PC-9 (cell line): ENCODE results near the gene MYOM1. TPM values are rescaled to one million over a fixed set of nuclear protein-coding genes. Genes with fewer than 3 reads are reported as not detected.

Experiments used
- BruUV-seq: library from RNA; stranded (reverse); fragments of 400-500 nt; replicated peaks from 2 replicates; lab custom pipeline; 2021; lab: Mats Ljungman, UMichigan
- CTCF ChIA-PET: fragments of 300-600 bp; sonication (Branson Sonifier 250); formaldehyde crosslinking; loops from one replicate; lab custom pipeline; 2022; ENCODE audit warnings: antibody characterized with exemption; lab: Charles Lee
- POLR2A ChIA-PET: fragments of 300-600 bp; sonication (Branson Sonifier 250); formaldehyde crosslinking; loops from one replicate; lab custom pipeline; 2022; ENCODE audit warnings: antibody characterized with exemption; ENCODE audit not compliant: unreplicated experiment; lab: Charles Lee
- DNase-seq, 2 experiments: peaks; one replicate each; pipeline versions ENCODE4 v3.0.0 to v3.0.0-alpha.2; 2015 to 2022; ENCODE audit warnings: mixed read lengths in 1 of 2
- H2AFZ ChIP-seq: fragments of 200-600 bp; sonication (generic); 2 replicates; pipeline ENCODE4 v1.8.1; 2017; ENCODE audit warnings: antibody characterized with exemption
- H3F3A ChIP-seq: fragments of 200-600 bp; sonication (generic); 2 replicates; pipeline ENCODE4 v1.8.1; 2017; ENCODE audit warnings: antibody characterized with exemption, mild to moderate bottlenecking, low read depth; ENCODE audit not compliant: insufficient read depth
- H3K27ac ChIP-seq: fragments of 200-600 bp; sonication (generic); 2 replicates; pipeline ENCODE4 v1.6.1; 2016; ENCODE audit warnings: mixed run types
- H3K27me3 ChIP-seq: fragments of 200-600 bp; sonication (generic); 2 replicates; pipeline ENCODE4 v1.6.1; 2016; ENCODE audit warnings: low read depth, mixed run types; ENCODE audit not compliant: insufficient read depth
- H3K36me3 ChIP-seq: fragments of 200-600 bp; sonication (generic); 2 replicates; pipeline ENCODE4 v1.6.1; 2016; ENCODE audit warnings: low read depth, mixed run types
- H3K4me1 ChIP-seq: fragments of 200-600 bp; sonication (generic); replicated peaks from 2 replicates; pipeline ENCODE4 v1.6.1; 2016; ENCODE audit warnings: mixed run types; ENCODE audit not compliant: insufficient read depth
- H3K4me2 ChIP-seq: fragments of 200-600 bp; sonication (generic); 2 replicates; pipeline ENCODE4 v1.6.1; 2017; ENCODE audit warnings: mixed run types
- H3K4me3 ChIP-seq: fragments of 200-600 bp; sonication (generic); 2 replicates; pipeline ENCODE4 v1.6.1; 2016; ENCODE audit warnings: mixed run types
- H3K79me2 ChIP-seq: fragments of 200-600 bp; sonication (generic); 2 replicates; pipeline ENCODE4 v1.6.1; 2017; ENCODE audit warnings: low read depth, mixed run types
- H3K9me2 ChIP-seq: fragments of 200-600 bp; sonication (generic); 2 replicates; pipeline ENCODE4 v1.8.1; 2017; ENCODE audit warnings: mild to moderate bottlenecking; ENCODE audit not compliant: insufficient read depth
- H3K9me3 ChIP-seq: fragments of 200-600 bp; sonication (generic); 2 replicates; pipeline ENCODE4 v1.8.1; 2016; ENCODE audit warnings: low read depth; ENCODE audit not compliant: insufficient read depth
- H4K20me1 ChIP-seq: fragments of 200-600 bp; sonication (generic); 2 replicates; pipeline ENCODE4 v1.8.1; 2017; ENCODE audit not compliant: insufficient read depth
- CTCF ChIP-seq: fragments of 200-600 bp; sonication (generic); conservative IDR thresholded peaks from 2 replicates; pipeline ENCODE4 v1.6.1; 2017; ENCODE audit warnings: mixed run types, antibody characterized with exemption, mild to moderate bottlenecking, moderate library complexity
- EZH2 ChIP-seq: fragments of 200-600 bp; sonication (generic); IDR thresholded peaks from 2 replicates; pipeline ENCODE4 v1.8.0; 2017; ENCODE audit warnings: antibody characterized with exemption, low read depth
- intact Hi-C: fragments of 100-400 bp; cut with micrococcal nuclease; formaldehyde crosslinking; loops from one replicate; pipeline ENCODE4 v1.10.0; 2022; ENCODE audit not compliant: unreplicated experiment
- total RNA-seq: library from RNA; stranded (reverse); gene quantifications from 2 replicates; pipeline ENCODE4 v1.2.3, GENCODE V29; 2021

MYOM1 gene
- total RNA-seq, 1 experiment from 2014 or later, result 1.3 TPM

GRCh38 chr18:3230401-3231334, 10.9 kb upstream of the MYOM1 start:
- no TSS peak for BruUV-seq
- DNase-seq, result peak in 1 of 2 experiments; percentile 43
- no peak overlapping the region for H3K4me3 ChIP-seq
- H3K27ac ChIP-seq, result no peak overlapping the region
- POLR2A ChIA-PET, result no interaction called here
- H3K9me2 ChIP-seq, result no peaks in the 10 kb centered on the region
- H4K20me1 ChIP-seq, result no peaks in the 10 kb centered on the region
- H3F3A ChIP-seq, result peaks cover 3% of the 10 kb centered on the region; the same call in 1 of the 2 replicates
- no peaks in the 10 kb centered on the region for H3K9me3 ChIP-seq
- no peaks in the 10 kb centered on the region for H3K79me2 ChIP-seq
- no peak overlapping the region for H2AFZ ChIP-seq
- CTCF ChIA-PET, result interaction anchor here (0.6 kb wide), 1 partner anchor 287 kb away, joined by 8 read pairs; no protein-coding TSS in a partner anchor
- intact Hi-C loops, result no loop called here
- H3K27me3 ChIP-seq, result no peaks in the 10 kb centered on the region
- no peaks in the 10 kb centered on the region for H3K36me3 ChIP-seq
- peaks cover 9% of the 10 kb centered on the region for H3K4me1 ChIP-seq
- no peak overlapping the region for H3K4me2 ChIP-seq
- no peak for TF ChIP-seq CTCF
- no peak for TF ChIP-seq EZH2

- Histone ChIP-seq H3K4me3 (no peak overlapping the region), H3K4me2 (no peak overlapping the region), H3K9me3 (no peaks in the 10 kb centered on the region), H3K27ac (no peak overlapping the region), H4K20me1 (no peaks in the 10 kb centered on the region), H3F3A (no peaks in the 10 kb centered on the region), H3K27me3 (no peaks in the 10 kb centered on the region), H3K9me2 (no peaks in the 10 kb centered on the region), H3K4me1 (0 out of 2 replicates have a peak, but pooled peaks cover 4% of the 10 kb centered on the region), H2AFZ (no peak overlapping the region), H3K36me3 (no peaks in the 10 kb centered on the region), H3K79me2 (no peaks in the 10 kb centered on the region)
- intact Hi-C loops, result no loop called here
- TF ChIP-seq EZH2, result no peak
- TF ChIP-seq CTCF, result no peak
- CTCF ChIA-PET, result interaction anchor here (0.6 kb wide), 1 partner anchor 772 kb away, joined by 3 read pairs; no protein-coding TSS in a partner anchor
- BruUV-seq, result no TSS peak
- POLR2A ChIA-PET, result no interaction called here
- no peak for DNase-seq
Observed at GRCh38 chr18:3226048-3226447, 6.3 kb upstream of the MYOM1 start.

DNA sequence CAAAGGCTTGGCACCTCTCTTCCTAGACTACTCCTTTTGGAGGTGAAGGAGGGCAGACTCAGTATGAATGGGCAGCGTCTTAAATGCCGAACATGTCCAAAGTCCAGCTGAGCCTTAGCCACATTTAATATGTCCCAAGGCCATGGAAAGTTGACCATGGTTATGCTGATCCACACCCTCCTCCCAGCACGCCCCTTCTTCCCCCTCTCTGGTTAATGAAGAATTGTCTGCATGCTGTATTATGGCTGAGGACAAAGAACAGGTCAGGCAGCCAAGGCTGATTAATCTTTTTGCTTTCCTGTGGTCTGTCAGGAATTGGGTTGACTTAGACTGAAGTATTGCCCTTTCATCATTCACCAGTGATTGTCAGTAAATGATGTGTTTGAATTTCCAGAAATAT, 5.8 kb upstream of the MYOM1 start:
- DNase-seq, result no peak
- ChIA-PET POLR2A (no interaction called here), CTCF (no interaction called here)
- Histone ChIP-seq H3K9me3 (no peaks in the 10 kb centered on the region), H3K4me2 (no peak overlapping the region), H3F3A (no peaks in the 10 kb centered on the region), H3K4me1 (0 out of 2 replicates have a peak, but pooled peaks cover 2% of the 10 kb centered on the region), H4K20me1 (no peaks in the 10 kb centered on the region), H2AFZ (no peak overlapping the region), H3K36me3 (no peaks in the 10 kb centered on the region), H3K79me2 (no peaks in the 10 kb centered on the region), H3K27me3 (no peaks in the 10 kb centered on the region), H3K27ac (no peak overlapping the region), H3K4me3 (no peak overlapping the region), H3K9me2 (no peaks in the 10 kb centered on the region)
- intact Hi-C loops, result no loop called here
- BruUV-seq, result no TSS peak
- TF ChIP-seq CTCF, result no peak
- TF ChIP-seq EZH2, result no peak
